C1 segment of cervical spinal cord (tissue), 14 donors: ENCODE measurements around the gene CCL18.
A peak's percentile ranks its signal among the peaks of the same experiment; 100 is the strongest.
"Not testable (repeated sequence)": the region's sequence is repeated elsewhere in the genome, so short reads cannot be mapped to it uniquely, and the experiment has no call there.

Experiments used
- DNase-seq, 14 donors: peaks; one replicate each; lab custom pipeline; 2025; lab: John Stamatoyannopoulos, UW

CCL18 gene

GRCh38 chr17:36071751-36072150 is 7.7 kb downstream of the CCL18 start:
- DNase-seq: no peak

GRCh38 chr17:36072431-36073121 is 8.5 kb downstream of the CCL18 start:
- DNase-seq: peak in 3 of 14 donors; percentile 2 to 13 (median 8)

GRCh38 chr17:36074365-36074764 is 10.3 kb downstream of the CCL18 start:
- DNase-seq: no peak

- not testable (repeated sequence) for DNase-seq
Observed at GRCh38 chr17:36081681-36082471, 17.8 kb downstream of the CCL18 start.

- DNase-seq: not testable (repeated sequence)
Observed at GRCh38 chr17:36082482-36083120, 18.5 kb downstream of the CCL18 start.

- DNase-seq: not testable (repeated sequence)
Observed at GRCh38 chr17:36083691-36084090, 19.6 kb downstream of the CCL18 start.

- DNase-seq: no peak
Observed at GRCh38 chr17:36085765-36086164, 21.7 kb downstream of the CCL18 start.

- no peak for DNase-seq
Observed at GRCh38 chr17:36086791-36087190, 22.7 kb downstream of the CCL18 start.

- DNase-seq: not testable (repeated sequence)
Observed at GRCh38 chr17:36087471-36087870, 23.4 kb downstream of the CCL18 start.

GRCh38 chr17:36087897-36088572 is 24.0 kb downstream of the CCL18 start:
- DNase-seq: not testable (repeated sequence)

GRCh38 chr17:36088670-36089338 is 24.7 kb downstream of the CCL18 start:
- no peak for DNase-seq

GRCh38 chr17:36089339-36089865 is 25.3 kb downstream of the CCL18 start:
- DNase-seq: no peak

- DNase-seq: peak in 6 of 14 donors; percentile 7 to 51 (median 17)
Observed at GRCh38 chr17:36089888-36090836, 26.1 kb downstream of the CCL18 start, which contains the start of gene CCL3. Gene CCL3 (minus strand): TSS chr17:36090143. CDS start chr17:36090058, 85 bp downstream.

- DNase-seq: no peak
Observed at GRCh38 chr17:36092230-36092629, 28.2 kb downstream of the CCL18 start.

GRCh38 chr17:36092715-36093114 is 28.6 kb downstream of the CCL18 start:
- not testable (repeated sequence) for DNase-seq

- no peak for DNase-seq
Observed at GRCh38 chr17:36094232-36094631, 30.2 kb downstream of the CCL18 start.

GRCh38 chr17:36094746-36095145 is 30.7 kb downstream of the CCL18 start:
- no peak for DNase-seq

- no peak for DNase-seq
Observed at GRCh38 chr17:36095992-36096391, 31.9 kb downstream of the CCL18 start.

GRCh38 chr17:36099004-36099403 is 34.9 kb downstream of the CCL18 start:
- DNase-seq: not testable (repeated sequence)
